Esophagus (tissue), 2 donors: Measurements from ENCODE around the gene USP30. TPM values are rescaled to one million over a fixed set of nuclear protein-coding genes. Genes with fewer than 3 reads are reported as not detected.

Source experiments
- H3K27ac ChIP-seq, 2 donors: one replicate each; pipeline ENCODE4 v1.5.1; 2013; ENCODE audit warnings: low read depth in 2 of 2, mild to moderate bottlenecking in 2 of 2, inconsistent platforms in 1 of 2, low read length in 1 of 2, moderate library complexity in 1 of 2
- H3K27me3 ChIP-seq, 2 donors: one replicate each; pipeline ENCODE4 v1.6.1; 2013; ENCODE audit warnings: low read length in 2 of 2, control low read depth in 1 of 2, mild to moderate bottlenecking in 1 of 2; ENCODE audit not compliant: insufficient read depth in 2 of 2, control insufficient read depth in 1 of 2
- H3K36me3 ChIP-seq, 2 donors: one replicate each; pipeline ENCODE4 v1.6.1; 2013; ENCODE audit warnings: low read length in 1 of 2; ENCODE audit not compliant: control insufficient read depth in 2 of 2, insufficient read depth in 2 of 2
- H3K4me1 ChIP-seq, 2 donors: one replicate each; pipeline ENCODE4 v1.6.1; 2013; ENCODE audit warnings: low read length in 1 of 2; ENCODE audit not compliant: control insufficient read depth in 2 of 2, insufficient read depth in 2 of 2
- H3K4me3 ChIP-seq, 2 donors: one replicate each; pipeline ENCODE4 v1.5.1; 2013; ENCODE audit warnings: low read length in 2 of 2, mild to moderate bottlenecking in 2 of 2, low read depth in 1 of 2, moderate library complexity in 1 of 2
- H3K9me3 ChIP-seq, 2 donors: one replicate each; pipeline ENCODE4 v1.6.1; 2013; ENCODE audit warnings: mild to moderate bottlenecking in 2 of 2, low read depth in 1 of 2, low read length in 1 of 2, moderate library complexity in 1 of 2; ENCODE audit not compliant: control insufficient read depth in 2 of 2, insufficient read depth in 1 of 2
- WGBS, 2 donors: extraction: QIAGEN DNeasy Blood & Tissue Kit; methylation state at CpG; one replicate each; pipeline ENCODE4 v1.1.7; 2013; 5-methylcytosine and 5-hydroxymethylcytosine counted together
- polyA plus RNA-seq, 2 donors: library from polyadenylated mRNA; stranded (reverse); fragments of 200-250 nt; gene quantifications; one replicate each; pipeline ENCODE4 v1.2.3, GENCODE V29; 2013
- donor health status: healthy with polysubstance abuse.
- donor health status: Bipolar disorder and iron deficiency.

Gene USP30
- polyA plus RNA-seq, 2 donors = 3.8 to 4.3 TPM

DNA sequence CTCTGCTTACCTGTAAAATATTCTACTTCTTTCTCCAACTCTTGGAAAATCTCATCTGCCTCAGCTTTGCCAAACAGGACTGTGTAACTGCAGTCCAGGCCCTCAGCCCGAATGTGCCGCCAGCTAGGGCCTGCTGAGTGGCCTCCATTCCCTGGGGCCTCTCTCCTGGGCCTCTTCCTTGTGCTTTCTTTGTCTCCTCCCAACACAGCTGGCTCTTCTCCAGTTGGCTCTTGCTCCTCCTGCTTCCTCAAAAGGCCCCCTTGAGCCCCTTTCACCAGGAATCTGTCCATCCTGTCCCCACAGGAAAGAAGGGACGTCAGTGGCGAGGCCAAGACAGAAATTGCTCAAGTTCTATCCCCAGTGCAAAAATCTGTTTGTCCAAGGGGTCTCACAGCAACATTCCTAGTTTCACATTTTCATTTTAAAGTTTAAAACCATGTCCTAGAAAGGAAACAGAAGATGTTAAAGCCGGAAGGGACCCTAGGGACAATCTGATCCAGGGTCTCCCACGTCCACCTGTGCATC lies 40.2 kb downstream of the USP30 start:
- 43 to 51% methylated on average over 6 of the region's 6 CpGs for WGBS, 2 donors

DNA sequence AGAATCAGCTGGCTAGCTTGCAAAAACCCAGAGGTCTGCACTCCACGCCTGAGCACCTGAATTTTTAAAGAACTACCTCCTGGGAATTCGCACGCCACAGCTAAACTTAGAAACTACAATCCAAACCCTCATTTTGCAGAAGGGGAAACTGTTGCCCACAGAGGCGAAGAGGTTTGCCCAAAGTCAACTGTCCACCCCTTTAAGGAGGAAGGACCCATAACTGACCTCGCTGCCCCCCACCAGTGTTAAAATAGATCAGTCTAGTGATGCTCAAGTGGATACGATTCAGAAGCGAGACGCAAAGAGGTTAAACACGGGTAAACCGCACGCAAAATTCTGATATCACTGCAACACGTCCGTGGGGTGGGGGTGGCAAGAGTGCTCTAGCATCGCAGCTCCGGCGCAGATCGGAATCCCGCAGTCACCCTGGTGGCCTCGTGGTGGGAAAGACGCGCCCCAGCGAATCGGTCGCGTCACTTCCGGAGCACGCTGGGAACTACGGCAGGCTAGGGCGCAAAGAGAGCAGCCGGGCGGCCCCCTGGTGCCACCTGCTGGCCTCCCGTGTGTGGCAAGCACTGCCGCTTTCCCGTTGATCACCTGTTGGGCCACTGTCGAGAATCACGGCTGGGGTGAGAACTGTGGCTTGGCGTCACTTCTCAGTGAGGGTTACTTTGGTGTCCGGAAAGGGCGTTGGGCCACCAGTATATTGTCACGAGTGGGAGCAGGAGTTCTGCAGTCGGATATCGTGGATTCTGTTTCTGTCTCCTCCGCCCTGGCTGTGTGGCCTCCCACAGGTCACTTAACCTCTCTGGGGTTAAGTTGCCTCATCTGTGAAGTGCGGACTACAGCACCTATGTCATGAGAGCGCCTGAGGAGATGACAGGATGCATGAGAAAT lies 40.9 kb downstream of the USP30 start, which contains the start of gene ALKBH2:
Gene ALKBH2 (minus strand): TSS at position 451 of the 897 bp plus-strand sequence. CDS start 686 bp downstream, outside the sequence.
- Histone ChIP-seq H3K4me3 (peak within 1 kb of the TSS; percentile 50), H3K36me3 (peaks cover 2 to 8% of the 10 kb centered on the region in 2 donors), H3K4me1 (peaks cover 0 to 11% of the 10 kb centered on the region in 2 donors), H3K27ac (peak within 1 kb of the TSS; percentile 7 to 78), H3K27me3 (no peaks in the 10 kb centered on the region), H3K9me3 (no peaks in the 10 kb centered on the region)
- 4 to 5% methylated on average over 45 of the region's 45 CpGs for WGBS, 2 donors

More for the DNA sequence above, 40.2 kb downstream of the USP30 start:
- peaks cover 4 to 11% of the 10 kb centered on the region in 2 donors for H3K36me3 ChIP-seq
- H3K27me3 ChIP-seq = no peaks in the 10 kb centered on the region
- peak overlapping the region in 1 of 2 donors; percentile 78 for H3K27ac ChIP-seq
- no peaks in the 10 kb centered on the region for H3K9me3 ChIP-seq
- H3K4me1 ChIP-seq = peaks cover 0 to 10% of the 10 kb centered on the region in 2 donors
- peak overlapping the region; percentile 50 for H3K4me3 ChIP-seq

DNA sequence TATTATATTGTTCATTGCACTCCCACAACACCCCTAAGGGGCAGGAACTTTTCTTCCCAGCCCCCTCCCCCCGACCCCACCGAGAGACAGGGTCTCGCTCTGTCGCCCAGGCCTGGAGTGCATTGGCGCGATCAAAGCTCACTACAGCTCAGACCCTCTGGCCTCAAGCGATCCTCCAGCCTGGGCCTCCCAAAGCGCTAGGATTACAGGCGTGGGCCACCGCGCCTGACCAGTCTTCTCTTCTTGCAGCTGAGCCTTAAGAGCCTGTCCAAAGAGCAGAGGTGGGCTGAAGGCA lies 44.7 kb downstream of the USP30 start:
- Histone ChIP-seq H3K36me3 (no peaks in the 10 kb centered on the region), H3K27ac (no peak overlapping the region), H3K4me1 (peaks cover 0 to 11% of the 10 kb centered on the region in 2 donors), H3K9me3 (no peaks in the 10 kb centered on the region), H3K4me3 (peak overlapping the region in 1 of 2 donors; percentile 41), H3K27me3 (no peaks in the 10 kb centered on the region)
- WGBS, 2 donors = 37 to 50% methylated on average over 11 of the region's 11 CpGs

DNA sequence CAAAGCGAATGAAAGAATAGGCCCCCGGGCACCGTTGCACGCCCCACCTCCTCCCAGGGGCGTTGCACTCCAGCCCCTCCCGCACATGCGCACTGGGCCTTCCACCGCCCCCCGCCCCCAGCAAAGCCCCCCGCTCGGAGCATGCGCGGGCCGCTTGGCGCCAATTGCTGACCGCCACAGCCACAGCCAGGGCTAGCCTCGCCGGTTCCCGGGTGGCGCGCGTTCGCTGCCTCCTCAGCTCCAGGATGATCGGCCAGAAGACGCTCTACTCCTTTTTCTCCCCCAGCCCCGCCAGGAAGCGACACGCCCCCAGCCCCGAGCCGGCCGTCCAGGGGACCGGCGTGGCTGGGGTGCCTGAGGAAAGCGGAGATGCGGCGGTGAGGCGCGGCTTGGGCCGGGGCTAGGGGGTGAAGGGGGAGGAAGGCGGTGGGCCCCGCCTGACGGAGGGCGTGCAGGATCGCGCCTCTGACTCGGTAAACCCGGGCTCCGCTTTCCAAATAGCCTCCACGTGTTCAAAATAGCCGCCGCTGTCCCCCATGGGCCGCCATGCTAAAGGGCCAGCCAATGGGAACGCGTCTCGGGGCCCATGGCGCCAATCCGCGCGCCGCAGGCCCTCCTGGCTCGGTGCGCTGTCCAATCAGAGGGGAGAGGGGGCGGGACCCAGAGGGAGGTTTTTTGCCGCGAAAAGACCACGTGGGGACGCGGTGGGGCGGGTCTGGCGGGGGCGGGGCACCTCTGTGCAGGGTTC lies 45.2 kb downstream of the USP30 start, which contains the start of gene UNG:
Gene UNG (plus strand): TSS at position 163 of the 748 bp plus-strand sequence. CDS start 83 bp downstream, at position 246.
- peaks cover 0 to 6% of the 10 kb centered on the region in 2 donors for H3K4me1 ChIP-seq
- peak within 1 kb of the TSS; percentile 82 to 87 for H3K4me3 ChIP-seq
- H3K36me3 ChIP-seq = no peaks in the 10 kb centered on the region
- no peaks in the 10 kb centered on the region for H3K9me3 ChIP-seq
- peak within 1 kb of the TSS; percentile 97 to 99 for H3K27ac ChIP-seq
- WGBS, 2 donors = 1 to 2% methylated on average over 62 to 71 of the region's 71 CpGs
- no peaks in the 10 kb centered on the region for H3K27me3 ChIP-seq

DNA sequence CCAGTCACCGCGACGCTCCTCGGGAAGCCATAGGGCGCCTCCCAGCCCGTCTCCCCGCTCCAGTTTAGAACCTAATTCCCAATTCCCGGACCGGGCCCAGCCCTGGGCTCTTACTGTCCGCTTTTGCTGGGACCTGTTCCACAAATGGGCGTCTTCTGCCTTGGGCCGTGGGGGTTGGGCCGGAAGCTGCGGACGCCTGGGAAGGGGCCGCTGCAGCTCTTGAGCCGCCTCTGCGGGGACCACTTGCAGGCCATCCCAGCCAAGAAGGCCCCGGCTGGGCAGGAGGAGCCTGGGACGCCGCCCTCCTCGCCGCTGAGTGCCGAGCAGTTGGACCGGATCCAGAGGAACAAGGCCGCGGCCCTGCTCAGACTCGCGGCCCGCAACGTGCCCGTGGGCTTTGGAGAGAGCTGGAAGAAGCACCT lies 45.8 kb downstream of the USP30 start:
- H3K27ac ChIP-seq = peak overlapping the region; percentile 97 to 99
- H3K4me1 ChIP-seq = peaks cover 0 to 5% of the 10 kb centered on the region in 2 donors
- H3K36me3 ChIP-seq = peaks cover 2% of the 10 kb centered on the region in 2 donors
- no peaks in the 10 kb centered on the region for H3K9me3 ChIP-seq
- peak overlapping the region; percentile 82 to 87 for H3K4me3 ChIP-seq
- 0 to 1% methylated on average over 32 of the region's 32 CpGs for WGBS, 2 donors
- H3K27me3 ChIP-seq = no peaks in the 10 kb centered on the region

DNA sequence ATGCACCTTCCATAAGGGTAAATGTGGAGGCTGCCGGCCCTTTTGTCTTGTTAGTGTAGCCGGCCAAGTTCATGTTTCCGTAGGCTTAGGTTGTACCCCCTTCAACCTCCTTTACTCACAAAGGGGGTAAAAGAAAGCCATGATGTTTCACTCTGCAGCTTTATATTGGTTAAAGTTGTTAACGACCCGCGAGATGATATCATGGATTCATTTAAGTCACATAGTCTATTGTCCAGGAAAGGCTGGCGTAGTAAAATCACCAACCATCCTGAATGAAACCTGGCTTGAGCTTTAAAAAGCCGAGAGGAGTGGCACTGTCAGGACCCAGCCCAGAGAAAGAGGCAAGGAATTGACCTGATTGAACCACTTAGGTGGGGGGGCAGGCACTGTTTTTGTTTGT lies 46.3 kb downstream of the USP30 start:
- H3K4me1 ChIP-seq = peaks cover 0 to 5% of the 10 kb centered on the region in 2 donors
- H3K36me3 ChIP-seq = peaks cover 3 to 4% of the 10 kb centered on the region in 2 donors
- H3K4me3 ChIP-seq = peak overlapping the region; percentile 82 to 87
- no peaks in the 10 kb centered on the region for H3K27me3 ChIP-seq
- 4% methylated on average over 8 of the region's 8 CpGs for WGBS, 2 donors
- H3K9me3 ChIP-seq = no peaks in the 10 kb centered on the region
- H3K27ac ChIP-seq = peak overlapping the region; percentile 97 to 99

DNA sequence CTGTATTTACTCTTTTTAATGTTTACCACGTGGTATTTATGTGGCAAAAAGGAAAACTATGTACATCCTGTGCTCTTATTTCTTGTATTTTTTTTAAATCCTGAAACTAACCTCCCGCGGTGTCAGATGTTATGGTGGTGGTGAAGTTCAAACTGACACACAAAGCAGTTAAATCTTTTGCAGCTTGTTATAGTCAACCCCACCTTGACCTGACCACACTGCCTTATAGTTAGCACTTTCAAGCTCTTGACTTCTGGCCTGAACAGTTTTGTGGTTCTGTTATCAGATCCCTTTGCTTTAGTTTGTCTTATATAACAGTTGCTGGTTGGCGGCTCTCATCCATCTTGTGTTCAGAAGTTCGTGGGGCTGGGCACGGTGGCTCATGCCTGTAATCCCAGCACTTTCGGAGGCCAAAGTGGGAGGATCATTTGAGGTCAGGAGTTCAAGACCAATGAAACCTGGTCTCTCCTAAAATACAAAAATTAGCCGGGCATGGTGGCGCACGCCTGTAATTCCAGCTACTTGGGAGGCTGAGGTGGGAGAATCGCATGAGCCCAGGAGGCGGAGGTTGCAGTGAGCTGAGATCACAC lies 47.1 kb downstream of the USP30 start:
- WGBS, 2 donors = 65 to 67% methylated on average over 12 of the region's 12 CpGs
- Histone ChIP-seq H3K36me3 (peaks cover 3 to 6% of the 10 kb centered on the region in 2 donors), H3K4me3 (peak overlapping the region in 1 of 2 donors; percentile 82), H3K27me3 (no peaks in the 10 kb centered on the region), H3K9me3 (no peaks in the 10 kb centered on the region), H3K4me1 (peaks cover 0 to 5% of the 10 kb centered on the region in 2 donors), H3K27ac (peak overlapping the region in 1 of 2 donors; percentile 28)

DNA sequence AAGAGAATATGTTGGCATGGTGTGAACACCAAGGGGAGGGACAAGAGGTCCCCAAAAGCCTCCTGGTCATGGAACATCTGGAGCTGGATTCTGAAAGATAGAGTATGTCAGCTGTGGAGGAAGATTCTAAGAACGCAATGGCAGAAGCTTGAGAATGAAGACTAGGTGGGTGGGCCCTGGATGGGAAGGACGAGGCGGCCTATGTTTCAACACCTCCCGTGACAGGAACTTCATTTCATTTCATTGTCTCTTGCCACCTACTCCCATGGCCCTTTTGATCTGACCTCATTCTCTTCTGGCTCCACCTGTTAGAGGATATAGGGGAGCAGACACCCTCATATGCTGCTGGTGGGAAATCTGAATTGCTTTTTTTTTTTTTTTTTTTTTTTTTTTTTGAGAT lies 48.4 kb downstream of the USP30 start:
- H3K36me3 ChIP-seq = peaks cover 4 to 13% of the 10 kb centered on the region in 2 donors

DNA sequence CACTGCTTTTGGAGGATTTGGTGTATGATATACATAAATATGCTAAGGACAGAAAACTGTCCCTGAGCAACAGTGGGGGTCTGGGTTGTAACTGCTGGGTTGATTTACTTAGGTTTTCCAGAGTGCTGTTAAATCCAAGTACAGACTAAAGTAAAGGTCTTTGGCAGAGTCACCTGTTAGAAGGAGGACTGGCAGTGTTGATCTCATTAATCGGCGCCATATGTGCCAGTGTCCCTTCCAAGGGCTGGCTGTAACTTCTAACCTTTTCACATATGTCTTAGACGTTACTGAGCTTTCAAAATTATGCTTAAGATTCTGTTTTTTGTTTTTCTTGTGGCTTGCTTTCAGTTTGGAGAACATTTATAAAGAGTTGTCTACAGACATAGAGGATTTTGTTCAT lies 50.1 kb downstream of the USP30 start:
- Histone ChIP-seq H3K9me3 (no peaks in the 10 kb centered on the region), H3K27me3 (no peaks in the 10 kb centered on the region), H3K36me3 (peaks cover 9 to 17% of the 10 kb centered on the region in 2 donors), H3K4me1 (peaks cover 0 to 1% of the 10 kb centered on the region in 2 donors), H3K4me3 (no peak overlapping the region), H3K27ac (no peak overlapping the region)
- 92% methylated on average over 3 of the region's 3 CpGs for WGBS, 2 donors

More for the DNA sequence above, 48.4 kb downstream of the USP30 start:
- Histone ChIP-seq H3K9me3 (no peaks in the 10 kb centered on the region), H3K4me3 (no peak overlapping the region), H3K27me3 (no peaks in the 10 kb centered on the region), H3K27ac (no peak overlapping the region), H3K4me1 (peaks cover 0 to 5% of the 10 kb centered on the region in 2 donors)
- 91 to 98% methylated on average over 4 of the region's 4 CpGs for WGBS, 2 donors
